ENCODE data around the gene NPW. TPM values are rescaled to one million over a fixed set of nuclear protein-coding genes. Genes with fewer than 3 reads are reported as not detected.
A peak's percentile ranks its signal among the peaks of the same experiment; 100 is the strongest.

NPW gene
- total RNA-seq, 2 experiments from 2014 or later: 0.73 TPM; not detected in 1

DNA sequence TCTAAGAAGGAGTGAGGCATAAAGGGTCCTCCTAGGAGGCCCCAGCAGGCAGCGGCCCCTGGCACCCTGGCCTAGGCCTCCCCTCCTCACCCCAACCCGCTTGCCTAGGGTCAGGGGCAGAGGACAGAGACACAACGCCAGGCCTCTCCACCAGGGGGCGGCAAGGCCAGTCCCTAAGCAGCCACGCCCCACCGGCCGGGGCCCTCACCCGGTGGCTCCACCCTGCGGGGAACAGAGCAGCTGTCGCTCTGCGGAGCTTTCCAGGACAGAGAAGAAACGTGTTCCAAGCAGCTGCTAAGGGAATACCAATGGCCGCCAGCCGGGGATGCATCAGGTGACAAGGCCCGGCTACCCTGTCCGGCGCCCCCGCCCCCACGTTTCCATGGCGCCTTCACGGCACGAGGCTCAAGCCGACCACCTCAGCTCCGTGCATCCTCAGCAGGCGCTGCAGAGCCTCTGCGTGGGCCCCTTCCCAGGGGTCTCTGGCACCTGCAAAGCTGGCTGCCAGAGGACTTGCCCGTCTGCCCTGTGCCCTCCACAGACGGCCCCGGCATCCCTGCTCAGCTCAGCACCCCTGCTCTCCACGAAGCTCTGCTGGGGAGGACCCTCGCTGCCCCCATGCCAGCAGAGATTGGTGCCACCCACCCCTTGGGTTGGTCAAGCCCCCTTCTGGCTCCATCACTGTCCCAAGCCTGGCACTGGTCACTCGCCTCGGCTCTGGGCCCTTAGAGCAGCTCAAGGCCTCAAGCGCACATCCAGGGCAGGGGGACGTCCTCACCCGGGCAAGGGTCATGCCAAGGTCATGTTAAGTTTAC is 15.6 kb upstream of the NPW start:
- Mint-ChIP-seq H3K27ac (no peak overlapping the region), H3K4me1 (ENCODE audit: low read depth) (peaks cover 35% of the 10 kb centered on the region), H3K36me3 (ENCODE audit: low read depth) (peaks cover 37% of the 10 kb centered on the region), H3K4me3 (no peak overlapping the region), H3K27me3 (ENCODE audit: low read depth) (no peaks in the 10 kb centered on the region), H3K9me3 (ENCODE audit: insufficient read depth) (no peaks in the 10 kb centered on the region)
- peak; percentile 91 for DNase-seq
- POLR2A ChIA-PET: interaction anchor here (0.6 to 1.4 kb wide), 5 partner anchors 39 to 970 kb away, joined by 3 to 6 read pairs (median 3); partner anchors contain the start of genes RPS2 and TRAF7
- peak; percentile 92 for ATAC-seq
- CTCF ChIA-PET: interaction anchor here (0.6 to 3.1 kb wide), 25 partner anchors 8 to 177 kb away, joined by 3 to 41 read pairs (median 5); partner anchors contain the start of genes FAHD1, GFER, HAGH and MSRB1

DNA sequence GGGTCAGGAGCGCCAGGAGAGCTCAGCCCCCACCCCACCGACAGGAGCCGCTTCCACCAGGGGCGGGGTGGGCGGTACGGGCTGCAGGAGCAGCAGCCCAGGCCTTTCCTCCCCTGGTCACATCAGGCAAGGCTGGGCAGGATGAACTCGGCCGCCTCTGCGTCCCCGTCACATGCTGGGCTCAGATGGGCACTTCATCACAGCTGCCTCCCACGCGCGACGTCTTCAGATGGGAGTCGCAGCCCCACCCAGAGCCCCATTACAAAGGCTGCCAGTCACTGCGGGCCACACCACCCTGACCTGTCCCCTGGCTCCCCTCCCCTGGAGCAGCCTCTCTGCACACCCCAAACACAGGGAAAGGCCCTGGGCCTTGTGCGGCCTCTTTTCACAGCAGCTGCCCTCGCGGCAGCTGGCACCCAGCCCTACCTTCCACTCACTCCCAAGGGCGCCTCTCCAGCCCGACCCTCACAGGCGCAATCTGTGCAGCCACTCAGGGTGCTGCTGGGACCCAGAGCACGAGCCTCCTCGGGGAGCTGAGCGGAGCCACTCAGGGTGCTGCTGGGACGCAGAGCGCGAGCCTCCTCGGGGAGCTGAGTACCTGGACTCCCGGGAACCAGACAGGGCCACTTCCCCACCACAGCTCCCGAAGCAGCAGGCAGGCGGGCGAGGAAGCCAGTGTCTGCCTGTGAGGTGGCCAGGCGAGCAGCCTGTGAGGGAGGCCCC is 14.6 kb upstream of the NPW start:
- Mint-ChIP-seq H3K9me3 (ENCODE audit: insufficient read depth) (no peaks in the 10 kb centered on the region), H3K4me1 (ENCODE audit: low read depth) (peaks cover 35% of the 10 kb centered on the region), H3K4me3 (no peak overlapping the region), H3K27me3 (ENCODE audit: low read depth) (no peaks in the 10 kb centered on the region), H3K27ac (no peak overlapping the region), H3K36me3 (ENCODE audit: low read depth) (peaks cover 37% of the 10 kb centered on the region)
- CTCF ChIA-PET: interaction anchor here (0.9 to 3.1 kb wide), 11 partner anchors 9 to 157 kb away, joined by 3 to 41 read pairs (median 10); partner anchors contain the start of genes NOXO1, PKD1, TBL3 and TRAF7
- POLR2A ChIA-PET: interaction anchor here (0.5 to 1.4 kb wide), 3 partner anchors 34 to 150 kb away, joined by 3 to 6 read pairs (median 5); partner anchors contain the start of genes RPS2 and TRAF7
- ATAC-seq (no peak), DNase-seq (no peak)

DNA sequence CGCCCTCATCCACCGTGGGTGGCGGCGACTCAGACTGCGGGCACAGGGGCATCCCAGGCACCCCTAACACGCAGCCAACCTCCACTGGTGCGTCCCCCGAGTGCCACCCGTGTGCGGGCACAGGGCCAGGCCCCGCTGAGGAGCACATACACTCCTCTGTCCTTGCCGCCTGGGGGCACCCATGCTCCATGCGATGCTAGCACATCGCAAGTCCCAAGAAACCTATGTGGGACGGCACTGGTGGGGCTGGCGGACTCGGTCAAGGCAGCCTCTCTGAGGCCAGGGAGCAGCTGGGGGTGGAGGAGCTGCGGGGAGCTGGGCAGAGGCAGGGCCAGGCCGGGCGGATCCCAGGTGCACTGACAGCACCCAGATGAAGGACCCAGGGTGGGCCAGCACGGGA is 13.9 kb upstream of the NPW start:
- DNase-seq (no peak), ATAC-seq (no peak)
- CTCF ChIA-PET: interaction anchor here (2.3 kb wide), 1 partner anchor 134 kb away, joined by 41 read pairs; no protein-coding TSS in a partner anchor
- H3K4me1 Mint-ChIP-seq (ENCODE audit: low read depth): peaks cover 41% of the 10 kb centered on the region
- H3K4me3 Mint-ChIP-seq: no peak overlapping the region
- POLR2A ChIA-PET: interaction anchor here (0.5 kb wide), 1 partner anchor 35 kb away, joined by 3 read pairs; no protein-coding TSS in a partner anchor
- H3K27ac Mint-ChIP-seq: peak overlapping the region; percentile 74
- no peaks in the 10 kb centered on the region for H3K9me3 Mint-ChIP-seq (ENCODE audit: insufficient read depth)
- no peaks in the 10 kb centered on the region for H3K27me3 Mint-ChIP-seq (ENCODE audit: low read depth)
- H3K36me3 Mint-ChIP-seq (ENCODE audit: low read depth): peaks cover 37% of the 10 kb centered on the region

DNA sequence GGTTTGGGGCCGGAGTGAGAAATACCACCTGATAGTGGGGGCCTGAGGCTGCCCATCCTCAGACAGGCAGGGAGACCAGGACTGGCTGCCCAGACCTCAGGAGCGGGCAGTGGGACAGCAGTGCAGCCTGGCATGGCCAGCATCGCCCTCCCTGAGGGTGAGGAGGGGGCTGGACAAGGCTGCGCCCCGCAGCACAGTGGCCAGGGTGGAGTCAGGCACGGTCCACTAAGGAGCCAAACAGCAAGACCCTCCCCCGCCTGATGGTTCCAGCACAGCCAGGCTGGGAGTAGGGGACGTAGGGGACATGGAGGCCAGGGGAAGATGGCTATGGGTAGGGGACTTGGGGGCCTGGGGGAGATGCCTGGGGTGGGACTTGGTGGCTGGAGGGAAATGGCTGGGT is 13.3 kb upstream of the NPW start:
- no peak for ATAC-seq
- DNase-seq: no peak
- no peaks in the 10 kb centered on the region for H3K27me3 Mint-ChIP-seq (ENCODE audit: low read depth)
- peak overlapping the region; percentile 74 for H3K27ac Mint-ChIP-seq
- peaks cover 32% of the 10 kb centered on the region for H3K36me3 Mint-ChIP-seq (ENCODE audit: low read depth)
- H3K4me1 Mint-ChIP-seq (ENCODE audit: low read depth): peaks cover 41% of the 10 kb centered on the region
- POLR2A ChIA-PET: no interaction called here
- CTCF ChIA-PET: no interaction called here
- H3K9me3 Mint-ChIP-seq (ENCODE audit: insufficient read depth): no peaks in the 10 kb centered on the region
- peak overlapping the region; percentile 10 for H3K4me3 Mint-ChIP-seq

DNA sequence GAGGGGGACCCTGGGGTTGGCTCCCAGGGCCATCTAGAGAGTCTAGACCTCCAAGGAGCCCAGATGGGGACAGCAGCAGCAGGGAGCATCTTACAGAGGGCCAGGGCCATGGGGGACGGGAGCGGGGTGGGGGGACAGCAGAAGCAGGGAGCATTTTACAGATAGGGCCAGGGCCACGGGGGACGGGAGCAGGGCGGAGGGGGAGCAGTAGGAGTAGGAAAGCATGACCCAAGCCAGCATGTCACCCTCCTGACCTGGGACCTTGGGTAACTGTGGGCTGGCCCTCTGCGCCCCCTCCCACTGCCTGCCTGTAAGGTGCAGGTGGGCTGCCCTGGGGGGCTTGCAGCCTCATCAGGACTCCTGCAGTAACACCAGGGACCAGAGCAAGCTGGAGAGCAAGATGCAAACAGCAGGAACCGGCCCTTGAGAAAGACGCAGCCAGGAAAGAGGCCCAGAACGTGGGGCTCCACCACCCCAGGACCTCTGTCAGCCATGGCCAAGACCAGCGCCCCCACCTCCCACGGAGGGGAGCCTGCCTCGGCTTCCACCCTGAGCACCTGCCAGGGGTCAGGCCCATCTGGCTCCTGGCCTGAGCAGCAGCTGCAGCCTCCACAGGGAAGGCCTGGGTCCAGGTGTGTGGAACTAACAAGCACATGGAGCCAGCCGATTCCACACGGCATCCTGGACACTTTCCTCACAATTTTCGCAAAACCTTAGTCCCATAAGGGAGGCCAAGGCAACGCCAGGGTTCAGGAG is 12.3 kb upstream of the NPW start:
- Mint-ChIP-seq H3K4me3 (peak overlapping the region; percentile 84), H3K36me3 (ENCODE audit: low read depth) (peaks cover 29% of the 10 kb centered on the region), H3K27ac (peak overlapping the region; percentile 88), H3K27me3 (ENCODE audit: low read depth) (no peaks in the 10 kb centered on the region), H3K9me3 (ENCODE audit: insufficient read depth) (no peaks in the 10 kb centered on the region), H3K4me1 (ENCODE audit: low read depth) (peaks cover 41% of the 10 kb centered on the region)
- ATAC-seq (no peak), DNase-seq (no peak)
- ChIA-PET POLR2A (interaction anchor here (2.2 kb wide), 1 partner anchor 40 kb away, joined by 5 read pairs; the partner anchor contains the start of genes NTHL1 and TSC2), CTCF (interaction anchor here (0.7 to 2.5 kb wide), 6 partner anchors 9 to 148 kb away, joined by 3 to 12 read pairs (median 4); no protein-coding TSS in a partner anchor)

DNA sequence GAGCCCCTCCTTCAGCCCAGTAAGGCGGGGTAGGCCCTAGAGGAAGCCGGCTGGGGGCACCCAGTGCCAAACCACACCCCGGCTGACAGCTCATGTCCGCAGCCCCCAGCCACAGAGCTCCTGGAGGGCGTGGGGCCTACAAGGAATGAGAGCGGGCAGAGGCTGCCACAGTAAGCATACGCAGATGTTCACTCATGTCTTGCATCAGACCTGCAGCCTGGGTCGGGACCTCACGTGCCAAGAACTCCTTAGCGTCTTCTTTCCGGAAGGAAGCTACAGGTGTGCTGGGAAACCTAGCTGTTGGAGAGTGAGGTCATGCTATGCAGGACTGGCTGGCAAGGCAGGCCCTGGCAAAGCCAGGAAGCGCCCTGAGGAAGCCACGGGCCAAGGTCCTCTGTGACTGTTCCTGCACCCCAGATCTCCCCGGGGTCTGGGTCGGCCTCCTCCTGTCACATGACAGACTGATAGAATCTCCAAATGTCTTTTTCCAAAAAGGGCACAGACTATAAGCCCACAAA is 11.5 kb upstream of the NPW start:
- Mint-ChIP-seq H3K4me1 (ENCODE audit: low read depth) (peaks cover 41% of the 10 kb centered on the region), H3K9me3 (ENCODE audit: insufficient read depth) (no peaks in the 10 kb centered on the region), H3K36me3 (ENCODE audit: low read depth) (peaks cover 26% of the 10 kb centered on the region), H3K27ac (peak overlapping the region; percentile 88), H3K4me3 (peak overlapping the region; percentile 84), H3K27me3 (ENCODE audit: low read depth) (no peaks in the 10 kb centered on the region)
- DNase-seq (peak; percentile 47), ATAC-seq (no peak)
- ChIA-PET POLR2A (interaction anchor here (1.1 to 2.2 kb wide), 3 partner anchors 40 to 198 kb away, joined by 3 to 16 read pairs (median 5); partner anchors contain the start of genes NTHL1, TRAF7 and TSC2), CTCF (interaction anchor here (0.7 to 2.5 kb wide), 6 partner anchors 8 to 147 kb away, joined by 3 to 12 read pairs (median 4); no protein-coding TSS in a partner anchor)

DNA sequence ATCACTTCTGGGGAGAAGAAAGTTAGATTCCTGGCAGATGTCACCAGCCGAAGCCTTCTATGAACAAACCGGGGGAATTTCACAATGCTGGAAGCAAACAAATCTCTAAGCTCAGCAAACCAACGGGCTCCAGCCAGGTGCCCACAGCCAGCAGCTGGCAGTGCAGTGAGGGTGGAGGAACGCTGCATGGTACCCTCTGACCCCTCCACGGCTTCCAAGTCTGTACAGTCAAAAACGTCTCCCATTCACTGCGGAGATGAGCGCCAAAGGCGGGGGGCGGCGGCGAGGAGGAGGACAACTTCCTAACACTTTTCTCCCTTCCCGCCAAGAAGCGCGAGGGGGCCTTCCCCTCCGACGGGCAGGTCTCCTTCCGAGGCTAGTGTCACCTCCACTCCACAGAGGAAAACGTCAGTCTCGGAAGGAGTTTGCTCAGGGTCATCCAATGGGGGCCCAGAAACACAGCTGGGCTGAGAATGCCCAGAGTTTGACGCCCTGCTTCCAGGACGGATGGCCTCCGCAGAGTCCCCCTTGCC is 10.9 kb upstream of the NPW start:
- CTCF ChIA-PET: interaction anchor here (0.7 to 2.5 kb wide), 6 partner anchors 8 to 143 kb away, joined by 3 to 12 read pairs (median 4); no protein-coding TSS in a partner anchor
- peak; percentile 7 for ATAC-seq
- peak overlapping the region; percentile 88 for H3K27ac Mint-ChIP-seq
- H3K4me3 Mint-ChIP-seq: peak overlapping the region; percentile 84
- H3K4me1 Mint-ChIP-seq (ENCODE audit: low read depth): peaks cover 41% of the 10 kb centered on the region
- H3K36me3 Mint-ChIP-seq (ENCODE audit: low read depth): peaks cover 26% of the 10 kb centered on the region
- no peaks in the 10 kb centered on the region for H3K9me3 Mint-ChIP-seq (ENCODE audit: insufficient read depth)
- no peaks in the 10 kb centered on the region for H3K27me3 Mint-ChIP-seq (ENCODE audit: low read depth)
- POLR2A ChIA-PET: interaction anchor here (0.6 to 2.2 kb wide), 7 partner anchors 16 to 198 kb away, joined by 3 to 16 read pairs (median 4); partner anchors contain the start of genes NTHL1, TRAF7 and TSC2
- peak; percentile 59 for DNase-seq

DNA sequence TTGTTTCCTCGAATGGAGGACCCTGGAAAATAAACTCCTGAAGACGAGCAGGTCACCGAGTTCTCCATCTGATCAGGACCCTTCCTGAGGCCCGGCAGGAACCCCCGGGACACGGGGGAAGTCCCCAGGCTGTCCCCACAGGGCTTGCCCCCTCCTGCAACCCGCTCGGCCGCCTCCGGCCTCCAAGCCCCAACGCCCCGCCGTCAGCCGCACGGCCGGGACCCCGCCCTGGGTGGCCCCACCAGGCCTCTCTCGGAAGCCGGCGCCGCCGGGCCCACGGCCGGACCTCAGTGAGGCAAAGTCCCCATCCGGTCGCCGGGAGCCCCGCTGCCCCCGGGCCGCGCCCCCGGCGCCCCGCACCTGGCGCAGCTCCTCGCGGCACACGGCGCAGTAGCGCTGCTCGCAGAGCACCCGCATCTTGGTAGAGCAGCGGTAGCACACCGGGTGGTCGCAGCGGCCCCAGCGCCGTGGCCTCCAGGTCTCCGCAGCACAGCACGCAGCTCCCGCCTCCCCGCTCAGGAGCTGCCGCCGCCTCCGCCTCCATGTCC is 10.3 kb upstream of the NPW start:
- Mint-ChIP-seq H3K4me3 (peak overlapping the region; percentile 84), H3K9me3 (ENCODE audit: insufficient read depth) (no peaks in the 10 kb centered on the region), H3K4me1 (ENCODE audit: low read depth) (peaks cover 37% of the 10 kb centered on the region), H3K27ac (peak overlapping the region; percentile 88), H3K27me3 (ENCODE audit: low read depth) (no peaks in the 10 kb centered on the region), H3K36me3 (ENCODE audit: low read depth) (peaks cover 26% of the 10 kb centered on the region)
- CTCF ChIA-PET: interaction anchor here (0.7 to 2.5 kb wide), 3 partner anchors 13 to 142 kb away, joined by 3 to 12 read pairs (median 3); no protein-coding TSS in a partner anchor
- ATAC-seq (peak; percentile 59), DNase-seq (peak; percentile 33)
- POLR2A ChIA-PET: interaction anchor here (0.6 to 2.2 kb wide), 7 partner anchors 16 to 197 kb away, joined by 3 to 16 read pairs (median 4); partner anchors contain the start of genes NTHL1, TRAF7 and TSC2

DNA sequence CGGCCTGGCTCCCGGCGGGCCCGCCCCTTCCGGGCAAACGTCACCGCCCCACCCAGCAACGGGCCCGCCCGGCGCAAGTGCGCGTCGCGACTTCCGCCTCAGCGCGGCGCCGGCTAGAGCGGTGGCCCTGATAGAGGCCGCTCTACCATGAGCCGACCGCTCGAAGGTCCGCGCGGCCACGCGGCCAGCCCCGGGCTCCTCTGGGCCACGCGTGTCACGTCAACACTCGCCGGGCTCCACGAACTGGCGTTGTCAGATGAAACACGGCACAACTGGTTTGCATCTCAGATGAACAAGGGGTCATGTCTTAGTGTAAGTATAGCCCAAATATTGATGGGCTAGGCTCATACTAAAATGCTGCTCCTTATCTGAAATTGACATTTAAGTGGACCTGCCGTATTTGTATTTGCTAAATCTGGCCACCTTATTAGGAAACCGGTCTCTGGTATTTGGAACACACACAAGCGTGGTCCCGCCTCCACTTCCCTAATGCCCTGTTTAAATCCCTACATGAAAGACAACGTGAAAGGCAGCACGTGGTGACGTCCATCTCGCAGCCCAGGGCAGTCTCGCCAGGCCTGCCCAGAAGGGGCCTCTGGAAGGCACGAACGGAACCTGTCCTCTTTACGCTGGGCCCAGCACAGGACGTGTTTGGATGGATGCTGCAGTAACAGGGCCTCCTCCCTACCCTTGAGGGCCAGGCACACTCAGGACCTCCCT is 9.6 kb upstream of the NPW start, which contains the start of gene ZNF598:
ZNF598 (minus strand) TSS at position 31 of the 720 bp plus-strand sequence.
- CTCF ChIA-PET: no interaction called here

More for the DNA sequence above, 9.6 kb upstream of the NPW start, which contains the start of gene ZNF598:
- Mint-ChIP-seq H3K27me3 (ENCODE audit: low read depth) (no peaks in the 10 kb centered on the region), H3K4me3 (peak within 1 kb of the TSS; percentile 84), H3K27ac (peak within 1 kb of the TSS; percentile 90), H3K4me1 (ENCODE audit: low read depth) (peaks cover 35% of the 10 kb centered on the region), H3K36me3 (ENCODE audit: low read depth) (peaks cover 24% of the 10 kb centered on the region), H3K9me3 (ENCODE audit: insufficient read depth) (no peaks in the 10 kb centered on the region)
- POLR2A ChIA-PET: interaction anchor here (1.2 kb wide), 1 partner anchor 17 kb away, joined by 4 read pairs; no protein-coding TSS in a partner anchor
- DNase-seq (peak; percentile 83), ATAC-seq (peak; percentile 92)

All from activated CD8-positive, alpha-beta T cell treated with anti-CD3 and anti-CD28 coated beads, Interleukin-2, amount 10 ng/mL, durations not matched to agents 7 days and 5 days (primary cell).